Measurements from ENCODE around the gene FOXA2.

FOXA2 gene

DNA sequence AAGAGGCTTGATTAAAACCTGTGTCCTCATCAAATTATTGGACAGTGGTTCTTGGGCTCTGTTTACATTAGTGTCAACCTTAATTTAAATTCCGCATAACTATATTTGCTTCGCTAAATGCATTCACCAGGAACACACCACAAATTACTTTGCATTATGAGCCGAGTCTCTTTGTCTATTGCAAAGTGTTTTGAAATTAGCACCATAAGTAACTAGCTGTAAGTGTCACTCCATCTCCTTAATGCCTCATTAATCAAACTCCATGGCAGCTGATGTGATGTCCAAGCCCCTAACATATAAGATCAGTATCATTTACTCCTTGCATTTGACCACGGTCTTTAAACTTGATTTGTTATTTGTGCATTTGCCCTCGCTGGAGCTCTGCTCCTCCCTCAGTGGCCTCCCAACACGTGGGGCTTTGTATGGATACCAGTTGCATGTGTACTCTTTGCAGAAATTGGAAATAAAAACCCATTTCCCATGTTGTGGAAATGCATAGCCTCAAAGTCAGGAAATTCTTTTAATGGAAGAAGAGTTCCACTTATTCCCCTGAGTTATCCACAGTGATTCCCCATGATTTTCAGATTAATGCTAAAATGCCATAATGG is 24.6 kb downstream of the FOXA2 start:
- Histone ChIP-seq H4K91ac (ENCODE audit: low read depth, low read length) (no peak overlapping the region), H2BK120ac (ENCODE audit: insufficient read depth, low read length, poor library complexity) (no peak overlapping the region), H3K27ac (ENCODE audit: low read depth, low read length) (no peak overlapping the region), H3K79me1 (ENCODE audit: low read length) (no peaks in the 10 kb centered on the region), H3K9ac (ENCODE audit: low read length) (no peak overlapping the region), H3K4me1 (ENCODE audit: control insufficient read depth in 1 of 2, insufficient read depth in 2 of 2, low read length in 2 of 2) (no peaks in the 10 kb centered on the region), H2BK5ac (ENCODE audit: low read depth, low read length, poor library complexity) (no peak overlapping the region), H4K8ac (ENCODE audit: low read depth, low read length) (no peak overlapping the region), H3K27me3 (ENCODE audit: insufficient read depth, low read length) (peaks cover 48% of the 10 kb centered on the region), H2BK12ac (ENCODE audit: low read length) (no peak overlapping the region), H3K79me2 (ENCODE audit: control insufficient read depth, insufficient read depth, low read length, poor library complexity) (no peaks in the 10 kb centered on the region), H3K18ac (ENCODE audit: low read length) (no peak overlapping the region), H3K4ac (ENCODE audit: low read depth, low read length) (no peak overlapping the region), H3K9me3 (ENCODE audit: insufficient read depth, low read depth, low read length) (peaks cover 1% of the 10 kb centered on the region), H3K14ac (ENCODE audit: low read length) (no peak overlapping the region), H2AFZ (ENCODE audit: insufficient read depth, low read length, poor library complexity) (no peak overlapping the region), H3K4me2 (ENCODE audit: low read length) (no peak overlapping the region), H3K4me3 (ENCODE audit: low read depth, low read length) (no peak overlapping the region), H2AK5ac (ENCODE audit: low read length) (no peak overlapping the region), H3K36me3 (ENCODE audit: control insufficient read depth in 1 of 2, insufficient read depth in 2 of 2, low read length in 2 of 2) (no peaks in the 10 kb centered on the region), H3K23ac (ENCODE audit: low read length) (no peak overlapping the region), H4K12ac (ENCODE audit: low read depth, low read length) (no peak overlapping the region)
- DNase-seq: no peak
- no CpG with 5 or more reads among the region's 6 CpGs for WGBS (ENCODE audit: extremely low coverage, insufficient coverage, insufficient read length)

DNA sequence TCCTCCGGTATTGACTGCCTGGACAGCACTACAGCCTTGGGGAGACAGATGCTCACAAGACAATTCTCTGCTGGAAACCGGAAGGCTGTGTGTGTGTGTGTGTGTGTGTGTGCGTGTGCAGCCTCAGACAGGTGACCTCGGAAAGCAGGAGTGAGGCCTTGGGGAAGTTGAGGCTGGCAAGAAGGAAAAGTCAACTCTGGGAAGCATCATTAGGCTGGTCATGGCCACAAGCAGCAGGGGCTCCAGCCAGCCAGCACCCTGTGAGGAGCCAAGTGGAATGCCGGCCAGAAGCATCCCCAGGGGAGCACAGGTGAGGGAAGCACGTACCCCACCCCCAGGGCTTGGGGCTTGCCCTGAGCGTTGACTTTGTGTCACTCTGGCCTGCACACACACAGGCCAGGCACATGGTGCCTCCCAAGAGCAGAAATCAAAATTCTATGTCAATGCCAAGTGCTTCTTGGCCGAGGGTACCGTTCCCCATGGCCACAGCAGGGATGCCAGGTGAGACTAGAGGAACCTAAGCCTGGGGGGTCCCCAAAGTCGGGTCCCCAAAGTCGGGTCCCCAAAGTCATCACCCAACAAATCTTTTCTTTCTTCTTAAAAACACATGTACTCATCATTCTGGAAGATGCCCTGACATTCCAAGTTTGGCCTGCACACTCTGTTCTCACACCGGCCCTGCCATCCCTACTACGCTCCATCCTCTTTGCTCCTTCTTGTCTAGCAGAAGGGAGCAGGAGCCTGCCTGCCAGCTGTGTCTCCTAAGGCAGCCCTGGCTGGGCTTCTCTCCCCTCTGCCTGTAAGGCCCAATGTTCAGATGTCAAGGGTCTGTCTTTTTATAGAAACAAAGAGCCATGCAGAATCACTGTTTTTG is 26.7 kb downstream of the FOXA2 start:
- H3K4me2 ChIP-seq (ENCODE audit: low read length): no peak overlapping the region
- no peak overlapping the region for H3K23ac ChIP-seq (ENCODE audit: low read length)
- H3K79me1 ChIP-seq (ENCODE audit: low read length): no peaks in the 10 kb centered on the region
- no peak overlapping the region for H3K27ac ChIP-seq (ENCODE audit: low read depth, low read length)
- no peak overlapping the region for H3K18ac ChIP-seq (ENCODE audit: low read length)
- H2BK5ac ChIP-seq (ENCODE audit: low read depth, low read length, poor library complexity): no peak overlapping the region
- H3K4ac ChIP-seq (ENCODE audit: low read depth, low read length): no peak overlapping the region
- H3K4me1 ChIP-seq (ENCODE audit: control insufficient read depth in 1 of 2, insufficient read depth in 2 of 2, low read length in 2 of 2): no peaks in the 10 kb centered on the region
- H3K27me3 ChIP-seq (ENCODE audit: insufficient read depth, low read length): peaks cover 34% of the 10 kb centered on the region
- H2AFZ ChIP-seq (ENCODE audit: insufficient read depth, low read length, poor library complexity): no peak overlapping the region
- no peak overlapping the region for H4K91ac ChIP-seq (ENCODE audit: low read depth, low read length)
- H3K36me3 ChIP-seq (ENCODE audit: control insufficient read depth in 1 of 2, insufficient read depth in 2 of 2, low read length in 2 of 2): no peaks in the 10 kb centered on the region
- no peaks in the 10 kb centered on the region for H3K79me2 ChIP-seq (ENCODE audit: control insufficient read depth, insufficient read depth, low read length, poor library complexity)
- H2AK5ac ChIP-seq (ENCODE audit: low read length): no peak overlapping the region
- WGBS (ENCODE audit: extremely low coverage, insufficient coverage, insufficient read length): no CpG with 5 or more reads among the region's 13 CpGs
- no peak for DNase-seq
- no peaks in the 10 kb centered on the region for H3K9me3 ChIP-seq (ENCODE audit: insufficient read depth, low read depth, low read length)
- no peak overlapping the region for H3K9ac ChIP-seq (ENCODE audit: low read length)
- H4K12ac ChIP-seq (ENCODE audit: low read depth, low read length): no peak overlapping the region
- H2BK12ac ChIP-seq (ENCODE audit: low read length): no peak overlapping the region
- no peak overlapping the region for H3K14ac ChIP-seq (ENCODE audit: low read length)
- H2BK120ac ChIP-seq (ENCODE audit: insufficient read depth, low read length, poor library complexity): no peak overlapping the region
- H4K8ac ChIP-seq (ENCODE audit: low read depth, low read length): no peak overlapping the region
- no peak overlapping the region for H3K4me3 ChIP-seq (ENCODE audit: low read depth, low read length)

DNA sequence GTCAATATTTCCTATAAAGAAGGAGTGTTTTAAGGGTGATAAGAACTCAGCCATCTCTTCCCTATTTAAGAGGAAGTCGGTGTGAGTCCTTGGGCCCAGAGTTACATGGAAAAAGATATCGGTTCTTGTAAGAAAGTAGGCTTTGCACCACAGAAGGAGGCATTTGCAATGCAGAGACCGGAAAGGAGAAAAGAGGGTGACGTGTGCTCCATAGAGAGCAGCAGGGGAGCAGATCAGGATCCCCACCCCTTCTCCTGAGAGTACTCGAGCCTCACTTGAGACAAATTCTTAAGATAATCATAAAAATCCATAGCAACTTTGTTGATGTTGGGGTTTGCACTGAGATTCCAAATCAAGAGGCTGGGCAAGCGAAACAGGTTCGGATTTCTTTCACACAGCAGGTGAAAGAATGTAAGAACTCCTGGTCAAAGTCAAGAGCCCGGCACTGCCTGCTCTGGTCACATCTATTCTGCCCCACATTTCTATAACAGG is 27.8 kb downstream of the FOXA2 start:
- H3K14ac ChIP-seq (ENCODE audit: low read length): no peak overlapping the region
- no peak overlapping the region for H3K4me3 ChIP-seq (ENCODE audit: low read depth, low read length)
- no peak overlapping the region for H3K4ac ChIP-seq (ENCODE audit: low read depth, low read length)

DNA sequence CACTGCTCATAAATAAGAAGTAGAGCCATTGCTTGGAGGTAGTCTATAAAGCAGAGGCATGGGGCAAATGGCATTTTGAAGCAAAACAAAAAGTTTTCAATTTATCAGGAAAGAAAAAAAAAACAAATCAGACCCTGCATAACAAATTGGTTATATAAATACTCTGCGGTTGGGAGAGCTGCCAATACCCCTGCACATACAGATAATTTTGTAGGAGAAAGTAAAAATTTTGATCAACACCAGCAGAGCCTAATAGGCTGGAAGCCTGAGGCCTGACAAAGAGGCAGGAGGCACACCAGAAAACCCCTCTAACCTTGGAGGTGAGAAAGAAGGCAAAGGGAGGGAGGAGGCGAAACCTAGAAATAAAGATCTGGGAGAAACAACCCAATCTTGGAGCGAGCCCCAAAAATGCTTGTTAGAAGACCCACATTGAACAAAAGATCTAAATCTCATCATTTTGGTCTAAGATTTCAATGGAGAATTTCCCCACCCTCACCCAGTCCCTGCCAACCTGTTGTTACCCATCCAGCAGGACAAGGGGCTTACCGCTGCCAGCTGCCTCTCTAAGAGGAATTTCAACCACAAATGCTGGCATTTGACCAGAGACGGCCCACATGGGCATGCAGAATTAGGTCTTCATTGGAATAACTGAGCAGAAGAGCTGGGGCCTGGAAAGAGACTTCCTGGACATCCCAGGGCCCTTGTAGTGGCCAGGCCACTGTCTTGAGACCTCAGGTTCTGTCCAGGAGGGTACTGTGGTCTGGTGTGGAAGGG is 28.4 kb downstream of the FOXA2 start:
- no peak overlapping the region for H3K4me2 ChIP-seq (ENCODE audit: low read length)
- H2AFZ ChIP-seq (ENCODE audit: insufficient read depth, low read length, poor library complexity): no peak overlapping the region
- no CpG with 5 or more reads among the region's 5 CpGs for WGBS (ENCODE audit: extremely low coverage, insufficient coverage, insufficient read length)
- no peak overlapping the region for H4K91ac ChIP-seq (ENCODE audit: low read depth, low read length)
- no peak overlapping the region for H2BK5ac ChIP-seq (ENCODE audit: low read depth, low read length, poor library complexity)
- no peak overlapping the region for H3K18ac ChIP-seq (ENCODE audit: low read length)
- no peaks in the 10 kb centered on the region for H3K4me1 ChIP-seq (ENCODE audit: control insufficient read depth in 1 of 2, insufficient read depth in 2 of 2, low read length in 2 of 2)
- H3K4ac ChIP-seq (ENCODE audit: low read depth, low read length): no peak overlapping the region
- no peak overlapping the region for H3K14ac ChIP-seq (ENCODE audit: low read length)
- no peak overlapping the region for H4K12ac ChIP-seq (ENCODE audit: low read depth, low read length)
- H3K9ac ChIP-seq (ENCODE audit: low read length): no peak overlapping the region
- H2BK120ac ChIP-seq (ENCODE audit: insufficient read depth, low read length, poor library complexity): no peak overlapping the region
- no peak overlapping the region for H3K27ac ChIP-seq (ENCODE audit: low read depth, low read length)
- H3K79me1 ChIP-seq (ENCODE audit: low read length): no peaks in the 10 kb centered on the region
- no peak overlapping the region for H2AK5ac ChIP-seq (ENCODE audit: low read length)
- no peaks in the 10 kb centered on the region for H3K9me3 ChIP-seq (ENCODE audit: insufficient read depth, low read depth, low read length)
- no peak overlapping the region for H4K8ac ChIP-seq (ENCODE audit: low read depth, low read length)
- H3K23ac ChIP-seq (ENCODE audit: low read length): no peak overlapping the region
- no peak overlapping the region for H2BK12ac ChIP-seq (ENCODE audit: low read length)
- H3K4me3 ChIP-seq (ENCODE audit: low read depth, low read length): no peak overlapping the region
- no peak for DNase-seq
- no peaks in the 10 kb centered on the region for H3K79me2 ChIP-seq (ENCODE audit: control insufficient read depth, insufficient read depth, low read length, poor library complexity)
- H3K36me3 ChIP-seq (ENCODE audit: control insufficient read depth in 1 of 2, insufficient read depth in 2 of 2, low read length in 2 of 2): no peaks in the 10 kb centered on the region
- H3K27me3 ChIP-seq (ENCODE audit: insufficient read depth, low read length): peaks cover 24% of the 10 kb centered on the region

More for the DNA sequence above, 27.8 kb downstream of the FOXA2 start:
- no peak overlapping the region for H3K9ac ChIP-seq (ENCODE audit: low read length)
- DNase-seq: no peak
- H4K91ac ChIP-seq (ENCODE audit: low read depth, low read length): no peak overlapping the region
- no CpG with 5 or more reads among the region's 8 CpGs for WGBS (ENCODE audit: extremely low coverage, insufficient coverage, insufficient read length)
- H3K23ac ChIP-seq (ENCODE audit: low read length): no peak overlapping the region
- H3K27me3 ChIP-seq (ENCODE audit: insufficient read depth, low read length): peaks cover 27% of the 10 kb centered on the region
- no peaks in the 10 kb centered on the region for H3K4me1 ChIP-seq (ENCODE audit: control insufficient read depth in 1 of 2, insufficient read depth in 2 of 2, low read length in 2 of 2)
- H2BK12ac ChIP-seq (ENCODE audit: low read length): no peak overlapping the region
- H3K36me3 ChIP-seq (ENCODE audit: control insufficient read depth in 1 of 2, insufficient read depth in 2 of 2, low read length in 2 of 2): no peaks in the 10 kb centered on the region
- H2BK120ac ChIP-seq (ENCODE audit: insufficient read depth, low read length, poor library complexity): no peak overlapping the region
- H2BK5ac ChIP-seq (ENCODE audit: low read depth, low read length, poor library complexity): no peak overlapping the region
- no peak overlapping the region for H3K18ac ChIP-seq (ENCODE audit: low read length)
- H3K9me3 ChIP-seq (ENCODE audit: insufficient read depth, low read depth, low read length): no peaks in the 10 kb centered on the region
- no peak overlapping the region for H2AFZ ChIP-seq (ENCODE audit: insufficient read depth, low read length, poor library complexity)
- no peak overlapping the region for H4K12ac ChIP-seq (ENCODE audit: low read depth, low read length)
- no peak overlapping the region for H2AK5ac ChIP-seq (ENCODE audit: low read length)
- H3K27ac ChIP-seq (ENCODE audit: low read depth, low read length): no peak overlapping the region
- no peaks in the 10 kb centered on the region for H3K79me1 ChIP-seq (ENCODE audit: low read length)
- no peaks in the 10 kb centered on the region for H3K79me2 ChIP-seq (ENCODE audit: control insufficient read depth, insufficient read depth, low read length, poor library complexity)
- H3K4me2 ChIP-seq (ENCODE audit: low read length): no peak overlapping the region
- H4K8ac ChIP-seq (ENCODE audit: low read depth, low read length): no peak overlapping the region

All from trophoblast cell (in vitro differentiated cells and primary cell).